ENCODE results near the gene SAT1.

SAT1 gene

DNA sequence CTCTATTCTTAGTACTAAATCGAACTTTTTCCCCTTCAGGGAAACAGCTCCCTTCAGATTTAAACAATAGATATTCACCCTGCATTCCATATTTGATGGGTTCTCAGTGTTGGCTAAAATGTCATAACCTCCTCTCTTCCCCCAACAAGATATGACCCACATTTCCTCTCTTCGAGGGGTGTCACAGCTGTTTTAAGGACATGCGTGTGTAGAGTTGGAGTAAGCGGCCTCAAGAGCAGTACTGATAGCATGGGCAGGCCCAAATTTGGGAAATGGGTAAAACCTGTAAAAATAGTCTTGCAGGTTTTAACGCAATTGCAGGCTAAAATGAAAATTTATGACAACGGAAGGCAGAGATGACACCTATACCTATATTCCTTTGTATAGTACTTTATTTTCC is 28.7 kb downstream of the SAT1 start:
- DNase-seq, result no peak

DNA sequence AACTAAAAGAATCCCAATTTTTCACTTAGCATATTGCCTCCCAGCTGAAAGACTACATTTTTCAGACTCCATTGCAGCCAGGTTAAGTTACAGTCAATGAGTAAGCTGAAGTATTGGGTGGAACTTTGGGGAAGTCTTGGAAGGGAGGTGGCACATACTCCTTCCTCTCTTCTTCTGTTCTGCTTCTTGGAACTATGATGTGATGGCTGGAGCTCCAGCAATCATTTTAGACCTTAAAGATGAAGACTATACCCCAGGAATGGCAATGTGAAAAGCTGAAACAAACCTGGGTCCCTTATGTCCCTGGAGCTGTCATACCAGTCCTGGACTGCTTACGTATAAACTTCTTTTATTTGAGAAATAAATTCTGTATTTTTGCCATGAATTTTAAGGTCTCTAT is 30.8 kb downstream of the SAT1 start:
- DNase-seq, result no peak

DNA sequence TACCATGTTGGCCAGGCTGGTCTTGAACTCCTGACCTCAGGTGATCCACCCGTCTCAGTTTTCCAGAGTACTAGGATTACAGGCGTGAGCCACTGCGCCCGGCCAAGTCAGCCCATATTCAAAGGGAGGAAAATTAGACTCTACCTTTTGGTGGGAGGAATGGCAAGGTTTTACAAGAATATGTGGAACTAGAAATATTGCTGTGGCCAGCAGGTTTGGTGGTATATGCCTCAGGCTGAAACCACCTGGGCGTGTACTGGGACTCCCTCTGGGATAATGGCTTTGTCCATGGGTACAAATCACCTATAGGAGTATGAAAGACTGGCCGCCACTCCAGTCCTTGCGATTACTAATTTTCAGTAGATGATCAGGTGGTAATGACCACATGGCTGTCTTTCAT is 32.4 kb downstream of the SAT1 start:
- no peak for DNase-seq

DNA sequence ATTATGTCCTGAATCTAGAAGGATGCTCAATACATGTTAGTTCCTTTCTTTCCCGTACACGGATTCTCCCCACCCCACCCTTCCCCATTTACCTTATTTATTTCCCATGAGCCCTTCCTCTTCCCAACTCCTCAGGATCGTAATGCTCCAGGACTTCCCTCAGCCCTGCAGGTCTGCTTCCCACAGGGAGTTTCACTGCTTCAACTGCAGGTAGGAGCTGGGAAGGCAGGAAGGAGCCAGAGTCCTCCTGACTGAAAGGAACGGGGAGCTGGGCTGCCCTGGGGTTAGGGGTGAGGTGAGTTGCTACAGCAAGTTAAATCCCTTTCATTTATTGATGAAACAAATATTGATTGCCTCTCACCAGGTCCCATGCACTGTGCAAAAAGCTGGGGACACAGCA is 33.2 kb downstream of the SAT1 start:
- no peak for DNase-seq

DNA sequence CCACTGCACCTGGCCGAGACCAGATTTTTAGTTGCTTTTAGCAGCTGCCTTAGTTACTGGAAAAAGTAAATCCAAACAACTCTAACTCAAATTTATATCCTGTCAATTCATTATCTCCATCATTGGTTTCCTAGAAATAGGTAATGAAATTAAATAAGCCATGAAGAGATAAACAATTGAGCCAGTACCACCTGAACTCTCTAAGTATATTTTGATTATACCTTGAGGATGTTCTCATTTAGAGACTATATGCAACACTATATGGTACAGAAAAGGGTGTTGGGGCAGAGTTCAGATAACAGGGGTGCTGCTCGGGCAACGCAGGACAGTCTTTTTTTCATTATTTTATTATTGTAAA is 35.0 kb downstream of the SAT1 start:
- DNase-seq, result no peak

DNA sequence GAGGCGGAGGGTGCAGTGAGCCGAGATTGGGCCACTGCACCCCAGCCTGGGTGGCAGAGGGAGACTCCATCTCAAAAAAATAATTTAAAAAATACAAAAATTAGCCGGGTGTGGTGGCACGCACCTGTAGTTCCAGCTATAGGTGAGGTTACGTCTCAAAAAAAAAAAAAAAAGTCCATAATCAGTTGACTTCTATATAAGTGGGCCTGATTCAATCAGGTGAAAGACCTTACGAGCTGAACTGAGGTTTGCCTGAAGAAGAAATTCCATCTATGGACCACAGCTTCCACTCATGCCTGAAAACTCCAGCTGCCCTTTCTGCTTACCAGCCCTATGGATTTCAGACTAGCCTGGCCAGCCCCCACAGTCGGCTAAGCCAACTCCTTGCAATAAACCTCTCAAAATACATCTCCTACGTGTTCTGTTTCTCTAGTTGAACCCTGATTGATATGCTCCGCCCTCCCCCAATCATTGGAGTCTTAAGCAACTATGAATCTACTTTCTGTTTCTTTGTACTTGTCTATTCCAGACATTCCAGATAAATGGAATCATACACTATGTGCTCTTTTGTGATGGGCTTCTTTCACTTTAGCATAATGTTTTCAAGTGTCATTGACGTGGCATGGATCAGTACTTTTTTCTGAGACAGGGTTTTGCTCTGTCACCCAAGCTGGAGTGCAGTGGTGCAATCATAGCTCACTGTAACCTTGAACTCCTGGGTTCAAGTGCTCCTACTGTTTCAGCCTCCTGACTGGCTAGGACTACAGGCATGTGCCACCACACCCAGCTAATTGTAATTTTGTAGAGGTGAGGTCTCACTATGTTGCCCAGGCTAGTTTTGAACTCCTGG is 36.6 kb downstream of the SAT1 start:
- DNase-seq, result no peak

DNA sequence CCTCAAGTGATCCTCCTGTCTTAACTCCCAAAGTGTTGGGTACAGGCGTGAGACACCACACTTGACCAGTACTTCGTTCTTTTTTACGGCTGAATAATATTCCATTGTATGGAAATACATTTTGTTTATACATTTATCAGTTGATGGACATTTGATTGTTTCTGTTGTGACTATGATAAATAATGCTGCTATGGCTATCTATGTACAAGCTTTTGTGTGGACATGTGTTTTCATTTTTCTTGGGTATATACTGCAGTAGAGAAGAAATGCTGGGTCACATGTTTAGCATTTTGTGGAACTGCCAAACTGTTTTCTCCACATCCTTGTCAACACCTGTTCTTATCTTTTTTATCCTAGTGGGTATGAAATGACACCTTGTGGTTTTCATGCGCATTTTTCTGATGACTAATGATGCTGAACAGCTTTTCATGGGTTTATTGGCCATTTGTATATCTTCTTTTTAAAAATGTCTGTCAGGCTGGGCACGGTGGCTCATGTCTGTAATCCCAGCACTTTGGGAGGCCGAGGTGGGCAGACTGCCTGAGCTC is 37.3 kb downstream of the SAT1 start:
- no peak for DNase-seq

DNA sequence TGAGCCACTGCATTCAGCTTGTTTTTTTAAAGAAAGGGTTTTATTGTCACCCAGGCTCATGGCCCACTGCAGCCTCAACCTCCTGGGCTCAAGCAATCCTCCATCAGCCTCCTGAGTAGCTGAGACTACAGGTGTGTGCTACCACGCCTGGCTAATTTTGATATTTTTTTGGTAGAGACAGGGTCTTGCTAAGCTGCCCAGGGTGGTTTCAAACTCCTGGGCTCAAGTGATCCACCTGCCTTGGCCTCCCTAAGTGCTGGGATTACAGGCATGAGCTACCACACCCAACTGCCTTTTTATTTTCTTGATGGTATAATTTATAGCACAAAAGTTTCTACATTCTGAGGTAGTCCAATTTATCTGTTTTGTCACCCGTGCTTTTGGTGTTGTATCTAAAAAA is 38.9 kb downstream of the SAT1 start:
- DNase-seq, result no peak

DNA sequence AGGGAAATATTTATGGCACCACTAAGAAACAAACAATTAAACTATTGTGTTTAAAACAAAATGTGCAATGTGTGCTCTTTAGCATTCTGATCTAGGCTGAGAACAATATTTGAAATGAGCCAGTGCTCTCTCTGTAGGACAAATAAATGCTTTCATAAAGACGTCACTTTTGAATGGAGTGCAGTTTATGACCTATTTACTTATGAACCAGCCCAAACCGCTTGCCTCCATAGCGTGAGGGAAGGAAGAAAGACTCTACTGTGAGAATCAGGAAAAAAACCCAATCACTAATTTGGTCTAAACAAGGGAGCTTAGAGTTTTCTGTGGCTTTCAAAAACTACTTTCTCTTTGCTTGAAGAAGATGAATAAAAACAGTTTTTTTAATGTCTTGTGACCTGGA is 39.4 kb downstream of the SAT1 start:
- DNase-seq, result no peak

DNA sequence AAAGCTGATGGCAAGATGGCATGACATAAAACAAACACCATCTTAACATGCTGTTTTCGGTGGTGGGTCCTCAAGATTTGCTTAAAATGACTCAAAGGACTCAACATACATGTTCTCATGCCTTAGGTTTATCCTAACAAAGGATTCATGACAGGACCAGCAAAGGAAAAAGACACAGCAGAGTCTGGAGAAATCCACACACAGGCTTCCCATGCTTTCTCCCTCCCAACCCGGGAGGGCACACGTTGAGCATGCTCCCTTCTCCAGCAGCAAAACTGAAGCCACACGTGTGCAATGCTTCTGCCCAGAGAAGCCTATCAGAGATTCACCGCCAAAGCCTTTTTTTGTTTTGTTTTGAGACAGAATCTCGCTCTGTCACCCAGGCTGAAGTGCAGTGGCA is 39.9 kb downstream of the SAT1 start:
- no peak for DNase-seq

DNA sequence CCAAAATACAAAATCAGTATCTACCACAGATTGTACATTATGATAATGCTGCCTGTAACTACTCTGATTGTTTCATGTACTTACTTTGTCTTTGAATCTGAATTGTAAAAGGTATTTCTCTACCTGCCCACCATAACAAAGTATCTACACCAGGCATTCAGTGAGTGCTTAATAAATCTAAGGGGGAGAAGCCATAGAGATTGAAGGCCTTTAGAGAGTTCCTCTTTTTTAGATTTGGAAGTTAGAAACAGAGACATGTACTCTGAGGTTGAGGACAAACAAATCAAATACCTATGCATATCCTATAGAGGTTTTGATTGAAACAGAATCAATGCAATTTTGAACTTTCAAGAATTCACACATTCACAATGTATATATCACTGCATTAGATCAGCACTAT is 42.7 kb downstream of the SAT1 start:
- DNase-seq, result no peak

DNA sequence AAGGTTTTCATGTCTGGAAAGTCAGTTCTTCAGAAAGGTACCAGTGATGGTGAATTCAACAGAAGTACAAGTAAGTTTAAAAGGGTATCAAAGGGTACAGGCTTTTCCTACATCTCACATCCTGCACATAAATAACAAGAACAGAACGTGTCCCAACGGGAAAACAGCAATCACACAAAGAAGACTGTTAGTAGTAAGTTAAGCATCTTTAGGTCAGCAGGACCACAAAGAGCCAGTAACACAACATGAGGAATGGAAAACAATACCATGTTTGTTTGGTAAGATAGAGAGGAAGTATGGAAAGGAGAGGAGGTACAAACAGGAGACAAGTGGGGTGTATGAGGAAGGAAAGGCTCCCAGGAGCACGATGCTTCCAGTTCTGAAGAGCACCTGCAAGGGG is 43.2 kb downstream of the SAT1 start:
- DNase-seq, result no peak

DNA sequence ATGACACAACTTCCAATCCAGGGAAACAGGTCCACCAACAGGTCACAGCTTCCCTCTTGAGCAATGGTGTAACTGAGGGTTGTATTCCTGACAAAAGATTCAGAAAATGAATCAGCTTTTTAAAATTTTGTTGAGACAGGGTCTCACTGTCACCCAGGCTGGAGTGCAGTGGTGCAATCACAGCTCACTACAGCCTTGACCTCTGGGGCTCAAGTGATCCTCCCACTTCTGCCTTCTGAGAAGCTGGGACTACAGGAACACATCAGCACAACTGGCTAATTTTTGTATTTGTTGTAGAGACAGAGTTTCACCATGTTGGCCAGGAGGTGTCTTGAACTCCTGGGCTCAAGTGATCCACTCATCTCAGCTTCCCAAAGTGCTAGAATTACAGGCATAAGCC is 43.7 kb downstream of the SAT1 start:
- DNase-seq, result no peak

DNA sequence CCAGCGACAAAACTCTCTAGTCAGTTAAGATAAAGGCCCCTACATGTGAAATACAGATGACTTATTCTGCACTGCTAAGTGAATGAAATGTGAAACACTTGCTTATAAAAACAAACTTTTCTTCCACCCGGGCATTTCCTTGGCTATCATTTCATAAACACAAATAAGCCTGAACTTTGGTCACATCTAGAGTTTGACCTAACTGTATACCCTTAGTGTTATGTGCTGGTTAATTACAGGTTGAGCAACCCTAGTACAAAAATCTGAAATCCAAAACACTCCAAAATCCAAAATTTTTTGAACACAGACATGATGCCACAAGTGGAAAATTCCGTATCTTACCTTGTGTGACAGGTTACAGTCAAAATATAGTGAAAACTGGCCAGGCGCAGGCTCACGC is 45.9 kb downstream of the SAT1 start:
- DNase-seq, result no peak

DNA sequence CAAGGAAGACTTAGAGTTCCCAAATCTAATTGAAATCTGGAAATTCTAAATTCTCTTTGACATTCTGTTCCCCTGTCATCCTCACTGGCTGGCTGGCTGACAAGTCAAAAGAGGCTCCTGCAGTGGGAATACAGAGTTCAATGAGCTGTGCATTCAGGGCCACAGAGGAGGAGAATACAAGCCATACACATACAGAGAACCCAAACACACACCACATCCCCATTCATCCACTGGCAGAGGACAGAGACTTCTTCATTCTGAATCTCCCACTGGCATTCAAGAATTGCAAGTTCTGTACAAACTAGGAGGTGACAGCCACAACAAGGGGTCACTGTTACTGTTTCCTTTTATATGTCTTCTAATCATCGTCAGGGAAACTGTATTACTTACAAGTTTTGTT is 49.7 kb downstream of the SAT1 start:
- DNase-seq, result no peak

Measured in activated effector memory CD4-positive, alpha-beta T cell treated with anti-CD3 and anti-CD28 coated beads, Interleukin-2, amount 50 U/mL, for 16 hours (primary cell).